ENCODE data around the gene ICE1. TPM values are rescaled to one million over a fixed set of nuclear protein-coding genes. Genes with fewer than 3 reads are reported as not detected.

The ICE1 gene
- total and polyA plus RNA-seq, 9 of the 15 experiments (the other 6 are each of a cell fraction or from before 2014, with no cell fraction given): 4.9 to 47.4 (median 28.2) TPM

- no peak for TF ChIP-seq TRIM25 (IDR thresholded peaks at IDR 0.05; ENCODE audit: borderline replicate concordance)
- TF ChIP-seq ARNT (IDR thresholded peaks at IDR 0.05): 0 out of 4 replicates have a peak, but pooled peaks of 1 of the 2 experiments have one; percentile 30
- TF ChIP-seq NR2C1 (IDR thresholded peaks at IDR 0.05): no peak
- TF ChIP-seq NR2C1 (tag; IDR thresholded peaks at IDR 0.05): peak; percentile 96
- peak; percentile 97 for TF ChIP-seq ZNF444 (CRISPR knock-in tag; IDR thresholded peaks at IDR 0.05)
- TF ChIP-seq POLR2H (tag; IDR thresholded peaks at IDR 0.05; ENCODE audit: low read depth): peak; percentile 96
- no peak for TF ChIP-seq SP1 (CRISPR knock-in tag; IDR thresholded peaks at IDR 0.05)
- TF ChIP-seq ZNF133 (CRISPR knock-in tag; IDR thresholded peaks at IDR 0.05): peak; percentile 88
- no peak for TF ChIP-seq SREBF2 (CRISPR knock-in tag; IDR thresholded peaks at IDR 0.05)
- TF ChIP-seq ZNF76 (CRISPR knock-in tag; IDR thresholded peaks at IDR 0.05; ENCODE audit: borderline replicate concordance): peak; percentile 99
- TF ChIP-seq ELF1 (tag; IDR thresholded peaks at IDR 0.05): peak; percentile 73
- TF ChIP-seq CUX1 (CRISPR knock-in tag; IDR thresholded peaks at IDR 0.05): peak; percentile 100
- no peak for TF ChIP-seq ZNF143 (CRISPR knock-in tag; IDR thresholded peaks at IDR 0.05)
- peak; percentile 93 for TF ChIP-seq ID3 (CRISPR knock-in tag; IDR thresholded peaks at IDR 0.05)
- TF ChIP-seq ID3 (tag; IDR thresholded peaks at IDR 0.05): peak; percentile 83
- TF ChIP-seq ZNF165 (CRISPR knock-in tag; IDR thresholded peaks at IDR 0.05; ENCODE audit: borderline replicate concordance): peak; percentile 99
- no peak for TF ChIP-seq ATF1 (CRISPR knock-in tag; IDR thresholded peaks at IDR 0.05)
- peak; percentile 74 for TF ChIP-seq ATF1 (tag; IDR thresholded peaks at IDR 0.05)
- peak; percentile 100 for TF ChIP-seq ZNF449 (CRISPR knock-in tag; IDR thresholded peaks at IDR 0.05)
- peak; percentile 97 for TF ChIP-seq ZNF445 (CRISPR knock-in tag; IDR thresholded peaks at IDR 0.05; ENCODE audit: low read depth)
- TF ChIP-seq KLF6 (CRISPR knock-in tag; IDR thresholded peaks at IDR 0.05; ENCODE audit: borderline replicate concordance): peak; percentile 99
- peak; percentile 90; the same call in 1 of the 2 replicates for TF ChIP-seq HSF4 (CRISPR knock-in tag; IDR thresholded peaks at IDR 0.05; ENCODE audit: borderline replicate concordance)
These were observed 100.6 kb downstream of the ICE1 start (continued) for GRCh38 chr5:5523066-5523505.

Data from K562 (cell line).